Ovary (tissue), 3 donors: Measurements from ENCODE around the gene MTMR2.
"Not testable (repeated sequence)": the region's sequence is repeated elsewhere in the genome, so short reads cannot be mapped to it uniquely, and the experiment has no call there.

Experiments used
- POLR2A ChIP-seq: fragments of 450-650 bp; IDR thresholded peaks from one replicate; pipeline ENCODE4 v1.6.1; 2017; ENCODE audit warnings: antibody characterized with exemption, mild to moderate bottlenecking, moderate library complexity
- TF ChIP-seq, protein P1 (sequence below), 3 donors: fragments of 450-650 bp in 2 of 3; fragments of 200-600 bp in 1 of 3; IDR thresholded peaks; one replicate each; pipeline versions ENCODE4 v1.5.1 to v1.8.0; 2016 to 2022; ENCODE audit warnings: antibody characterized with exemption in 3 of 3, mild to moderate bottlenecking in 1 of 3
- donor health status: DM: no; HTN: no; CAD: no.

DNA sequence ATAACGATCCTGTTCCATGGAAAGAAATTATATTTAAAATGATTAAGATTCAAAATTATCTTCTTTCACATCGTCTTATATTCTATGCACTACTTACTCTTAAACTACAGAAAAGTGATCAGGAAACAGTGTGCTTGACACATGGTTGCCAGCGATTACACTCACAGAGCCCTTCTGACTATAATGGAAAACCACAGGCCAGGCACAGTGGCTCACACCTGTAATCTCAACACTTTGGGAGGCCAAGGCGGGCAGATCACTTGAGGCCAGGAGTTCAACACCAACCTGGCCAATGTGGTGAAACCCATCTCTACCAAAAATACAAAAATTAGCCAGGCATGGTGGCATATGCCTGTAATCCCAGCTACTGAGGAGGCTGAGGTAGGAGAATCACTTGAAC is 63.9 kb downstream of the MTMR2 start:
- TF ChIP-seq, protein P1, sequence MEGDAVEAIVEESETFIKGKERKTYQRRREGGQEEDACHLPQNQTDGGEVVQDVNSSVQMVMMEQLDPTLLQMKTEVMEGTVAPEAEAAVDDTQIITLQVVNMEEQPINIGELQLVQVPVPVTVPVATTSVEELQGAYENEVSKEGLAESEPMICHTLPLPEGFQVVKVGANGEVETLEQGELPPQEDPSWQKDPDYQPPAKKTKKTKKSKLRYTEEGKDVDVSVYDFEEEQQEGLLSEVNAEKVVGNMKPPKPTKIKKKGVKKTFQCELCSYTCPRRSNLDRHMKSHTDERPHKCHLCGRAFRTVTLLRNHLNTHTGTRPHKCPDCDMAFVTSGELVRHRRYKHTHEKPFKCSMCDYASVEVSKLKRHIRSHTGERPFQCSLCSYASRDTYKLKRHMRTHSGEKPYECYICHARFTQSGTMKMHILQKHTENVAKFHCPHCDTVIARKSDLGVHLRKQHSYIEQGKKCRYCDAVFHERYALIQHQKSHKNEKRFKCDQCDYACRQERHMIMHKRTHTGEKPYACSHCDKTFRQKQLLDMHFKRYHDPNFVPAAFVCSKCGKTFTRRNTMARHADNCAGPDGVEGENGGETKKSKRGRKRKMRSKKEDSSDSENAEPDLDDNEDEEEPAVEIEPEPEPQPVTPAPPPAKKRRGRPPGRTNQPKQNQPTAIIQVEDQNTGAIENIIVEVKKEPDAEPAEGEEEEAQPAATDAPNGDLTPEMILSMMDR (IDR thresholded peaks at IDR 0.05): not testable (repeated sequence)
- TF ChIP-seq POLR2A: not testable (repeated sequence)
